ENCODE results near the gene SDSL. TPM values are rescaled to one million over a fixed set of nuclear protein-coding genes. Genes with fewer than 3 reads are reported as not detected.

Gene SDSL
- total RNA-seq = 1 to 10 TPM; 1.1 to 5.5 TPM
- long read RNA-seq, donor 1, partial matches to known transcripts = 0 of 4 reads
- long read RNA-seq, donor 1, other reads (novel, unspliced or antisense) = 1 of 4 reads
- long read RNA-seq, donor 2, transcript SDSL-202 (8 exons, 1,449 nt) = major isoform, 5 of 7 reads
- long read RNA-seq, donor 2, partial matches to known transcripts = 1 of 7 reads
- long read RNA-seq, donor 2, other reads (novel, unspliced or antisense) = 1 of 7 reads

DNA sequence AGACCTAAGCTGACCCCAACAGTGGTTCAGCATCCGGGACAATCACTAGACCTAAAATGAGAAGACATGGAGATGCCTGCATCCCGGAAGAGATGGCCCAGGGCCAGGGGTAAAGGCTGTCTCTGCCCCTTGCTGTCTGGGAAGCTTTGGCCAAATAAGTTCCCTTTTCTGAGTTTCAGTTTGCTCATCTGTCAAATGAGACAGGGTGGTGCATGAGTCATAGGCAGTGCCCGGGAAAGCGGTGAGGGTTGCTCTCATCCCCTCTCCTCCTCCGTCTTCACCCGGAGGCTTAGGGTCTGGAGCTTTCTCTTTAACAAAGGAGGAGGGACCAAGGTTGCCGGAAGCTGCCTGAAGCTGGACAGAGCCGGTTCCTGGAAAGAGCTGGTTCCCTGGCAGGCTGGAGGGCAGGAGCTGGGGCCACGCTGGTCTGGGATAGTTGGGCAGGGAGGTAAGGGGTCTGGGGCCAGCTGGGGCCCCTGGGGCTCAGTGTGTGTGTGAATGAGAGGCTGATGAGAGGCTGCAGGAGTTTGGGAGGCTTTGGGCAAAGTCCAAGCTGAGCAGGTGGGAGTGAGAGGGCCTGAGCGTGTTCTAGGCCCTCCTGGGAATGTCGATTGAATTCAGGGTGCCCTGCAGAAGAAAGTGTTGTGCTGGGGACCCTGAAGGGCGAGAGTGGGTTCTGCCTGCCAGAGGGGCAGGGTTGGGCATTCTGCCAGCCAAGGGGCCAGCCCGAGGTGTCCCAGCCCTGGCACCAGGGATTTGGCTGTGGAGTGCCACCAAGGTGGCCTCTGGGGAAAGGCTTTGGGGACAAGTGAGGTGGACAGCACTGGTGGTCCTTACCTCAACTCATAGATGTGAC lies at the start of gene SDSL:
SDSL (plus strand) TSS at position 351 of the 856 bp plus-strand sequence. CDS start 5,603 bp downstream, outside the sequence.
- intact Hi-C loops (cut with DNase I) = loop anchor here (5.0 to 10.0 kb wide), 3 partner anchors 107 to 230 kb away; no protein-coding TSS in a partner anchor
- peak; percentile 93 for DNase-seq (ENCODE audit: low spot score)

DNA sequence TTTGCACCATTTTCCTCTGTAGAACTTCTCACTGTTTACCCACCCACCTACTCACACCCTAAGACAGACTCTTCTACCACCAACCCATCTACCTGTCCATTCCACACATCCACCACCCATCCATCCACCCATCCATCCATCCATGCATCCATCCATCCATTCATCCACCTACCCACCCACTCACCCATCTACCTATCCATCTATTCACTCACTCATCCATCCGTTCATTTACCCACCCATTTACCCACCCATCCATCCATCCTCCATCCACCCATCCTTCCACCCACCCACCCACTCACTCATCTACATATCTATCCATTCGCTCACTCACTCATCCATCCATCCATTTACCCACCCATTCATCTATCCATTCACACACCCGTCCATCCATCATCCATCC lies 48.7 kb upstream of the SDSL start:
- no peak for DNase-seq (ENCODE audit: low spot score)
- intact Hi-C loops (cut with DNase I) = no loop called here

- no peak for DNase-seq (ENCODE audit: low spot score)
- intact Hi-C loops (cut with DNase I) = no loop called here
Observed at GRCh38 chr12:113373969-113374368, 48.2 kb upstream of the SDSL start.

- DNase-seq (ENCODE audit: low spot score) = no peak
- intact Hi-C loops (cut with DNase I) = no loop called here
Observed at GRCh38 chr12:113374823-113375428, 47.3 kb upstream of the SDSL start.

- intact Hi-C loops (cut with DNase I) = no loop called here
Observed at GRCh38 chr12:113378291-113378690, 43.9 kb upstream of the SDSL start.

DNA sequence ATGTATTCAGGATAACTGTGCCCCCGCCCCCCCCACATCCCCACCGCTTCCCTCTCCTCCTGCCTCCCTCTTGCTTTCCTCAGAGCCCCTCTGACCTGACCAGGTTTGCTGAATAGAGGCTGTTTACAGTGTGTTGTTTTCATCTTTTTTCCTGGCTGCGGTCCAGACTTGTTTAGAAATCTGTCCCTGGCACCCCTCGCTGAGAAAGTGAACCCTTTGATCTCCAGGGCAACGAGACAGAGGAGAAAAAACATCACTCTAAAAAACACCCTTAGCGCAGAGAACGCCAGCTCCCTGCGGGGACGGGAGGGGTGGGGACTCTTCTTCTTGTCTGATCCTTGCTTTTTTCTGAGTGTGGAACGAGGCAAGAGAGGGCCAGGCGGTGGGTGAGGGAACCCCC lies 41.0 kb upstream of the SDSL start:
- intact Hi-C loops (cut with DNase I) = no loop called here
- DNase-seq (ENCODE audit: low spot score) = no peak

More at GRCh38 chr12:113378291-113378690, 43.9 kb upstream of the SDSL start:
- no peak for DNase-seq (ENCODE audit: low spot score)

DNA sequence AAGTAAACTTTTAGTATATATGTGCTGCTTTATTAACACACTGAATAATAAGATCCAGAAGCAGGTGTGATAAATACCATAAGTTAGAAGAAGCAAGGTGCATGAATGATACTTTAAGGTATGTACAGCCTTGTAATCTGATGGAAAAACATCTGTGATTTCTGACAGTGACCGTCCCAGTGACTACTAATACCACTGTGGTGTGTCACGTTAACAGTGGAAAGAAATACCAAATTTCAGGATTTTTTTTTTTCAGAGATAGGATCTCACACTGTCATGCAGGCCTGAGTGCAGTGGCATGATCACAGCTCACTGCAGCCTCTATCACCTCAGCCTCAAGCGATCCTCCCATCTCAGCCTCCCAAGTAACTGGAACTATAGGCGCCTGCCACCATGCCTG lies 40.0 kb upstream of the SDSL start:
- intact Hi-C loops (cut with DNase I) = no loop called here
- DNase-seq (ENCODE audit: low spot score) = no peak

DNA sequence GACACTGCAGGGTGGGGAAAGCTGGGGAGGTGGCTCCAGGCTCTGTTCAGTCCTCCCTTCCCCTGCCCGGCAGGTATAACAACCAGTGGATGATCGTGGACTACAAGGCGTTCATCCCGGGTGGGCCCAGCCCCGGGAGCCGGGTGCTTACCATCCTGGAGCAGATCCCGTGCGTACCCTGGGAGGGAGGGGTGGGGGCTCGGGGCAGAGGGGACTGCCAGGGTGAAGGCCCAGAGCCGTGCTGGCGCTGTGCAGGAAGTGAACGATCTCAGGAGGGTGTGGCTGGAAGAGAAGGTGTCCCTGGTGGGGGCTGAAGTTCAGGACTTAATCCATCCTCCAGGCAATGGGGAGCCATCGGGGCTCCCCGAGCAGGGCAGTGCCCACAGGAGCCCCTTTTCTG lies 37.4 kb upstream of the SDSL start:
- DNase-seq (ENCODE audit: low spot score) = no peak
- intact Hi-C loops (cut with DNase I) = no loop called here

DNA sequence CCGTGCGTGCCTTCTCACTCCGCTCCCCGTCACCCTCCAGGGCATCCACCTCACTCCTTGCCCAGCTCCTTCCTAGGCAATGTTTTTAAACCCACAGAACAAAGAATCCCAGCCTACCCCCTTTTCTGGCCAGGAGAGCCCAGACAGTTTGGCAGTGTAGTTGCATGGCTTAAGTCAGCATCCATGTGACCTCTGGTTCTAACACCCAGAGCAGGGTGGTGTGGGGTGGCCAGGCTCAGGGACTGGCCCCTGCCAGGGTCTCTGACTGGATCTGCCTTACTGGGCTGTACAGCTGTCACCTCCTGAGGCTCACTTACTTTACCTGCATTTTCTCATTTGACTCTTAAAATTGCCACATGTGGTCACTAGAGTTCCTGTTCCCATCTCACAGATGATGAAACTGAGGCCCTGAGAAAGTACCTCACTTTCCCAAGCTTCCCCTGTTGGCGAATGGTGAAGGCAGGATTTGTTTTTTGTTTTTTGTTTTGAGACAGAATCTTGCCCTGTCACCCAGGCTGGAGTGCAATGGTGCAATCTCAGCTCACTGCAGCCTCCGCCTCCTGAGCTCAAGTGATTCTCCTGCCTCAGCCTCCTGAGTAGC lies 36.8 kb upstream of the SDSL start:
- intact Hi-C loops (cut with DNase I) = no loop called here
- DNase-seq (ENCODE audit: low spot score) = no peak

DNA sequence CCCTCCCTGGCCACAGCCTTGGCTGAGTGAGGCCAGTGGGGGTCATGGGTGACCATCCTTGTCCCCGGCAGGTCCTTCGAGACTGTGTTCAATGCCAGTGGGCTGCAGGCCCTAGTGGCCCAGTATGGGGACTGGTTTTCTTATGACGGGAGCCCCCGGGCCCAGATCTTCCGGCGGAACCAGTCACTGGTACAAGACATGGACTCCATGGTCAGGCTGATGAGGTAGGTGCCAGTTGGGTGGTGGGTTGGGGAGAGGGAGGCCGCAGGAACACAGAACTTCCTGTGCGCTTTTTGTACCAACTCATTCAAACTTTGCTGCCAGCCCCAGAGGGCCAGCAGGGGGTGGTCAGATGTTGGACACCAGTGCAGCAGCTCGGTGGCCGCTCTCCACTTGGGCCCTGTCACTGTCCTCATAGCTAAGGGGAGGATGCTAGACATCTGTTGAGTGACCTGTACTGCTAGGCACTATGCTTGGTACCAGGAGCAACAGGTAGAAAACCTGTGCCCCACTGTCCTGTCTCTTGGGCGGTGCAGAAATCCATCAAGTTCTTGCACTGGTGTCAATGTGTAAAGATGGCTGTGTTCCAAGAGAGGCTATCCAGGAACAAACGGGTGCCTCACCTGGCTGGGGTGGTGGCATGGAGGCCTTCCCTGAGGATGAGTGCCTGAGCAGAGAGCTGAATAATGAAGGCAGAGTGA lies 35.2 kb upstream of the SDSL start:
- intact Hi-C loops (cut with DNase I) = no loop called here
- no peak for DNase-seq (ENCODE audit: low spot score)

GRCh38 chr12:113387631-113388030 lies 34.5 kb upstream of the SDSL start:
- DNase-seq (ENCODE audit: low spot score) = no peak
- intact Hi-C loops (cut with DNase I) = no loop called here

- DNase-seq (ENCODE audit: low spot score) = no peak
- intact Hi-C loops (cut with DNase I) = no loop called here
Observed at GRCh38 chr12:113388351-113388750, 33.8 kb upstream of the SDSL start.

- intact Hi-C loops (cut with DNase I) = no loop called here
Observed at GRCh38 chr12:113390064-113391043, 31.8 kb upstream of the SDSL start.

GRCh38 chr12:113391145-113391544 lies 31.0 kb upstream of the SDSL start:
- intact Hi-C loops (cut with DNase I) = no loop called here
- no peak for DNase-seq (ENCODE audit: low spot score)

More at GRCh38 chr12:113390064-113391043, 31.8 kb upstream of the SDSL start:
- DNase-seq (ENCODE audit: low spot score) = no peak

- intact Hi-C loops (cut with DNase I) = no loop called here
- DNase-seq (ENCODE audit: low spot score) = no peak
Observed at GRCh38 chr12:113391650-113392337, 30.4 kb upstream of the SDSL start.

DNA sequence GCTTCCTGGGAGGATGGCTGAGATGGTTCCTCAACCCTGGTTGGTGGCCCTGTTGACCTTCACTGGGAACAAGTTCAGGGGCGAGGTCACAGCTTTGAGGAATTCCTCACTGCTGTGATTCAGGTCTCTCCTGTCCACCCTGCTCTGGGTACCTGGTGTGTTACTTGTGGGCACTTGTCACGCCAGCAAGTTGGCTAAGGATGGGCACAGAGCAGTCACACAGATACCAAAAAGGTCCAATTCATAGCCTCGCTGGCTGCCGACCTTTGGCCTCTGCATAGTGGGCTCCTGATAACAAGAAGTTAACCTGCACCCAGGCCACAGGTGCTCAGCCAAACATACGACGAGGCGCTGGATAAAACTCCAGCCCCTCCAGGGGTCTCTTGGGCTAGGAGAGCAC lies 29.7 kb upstream of the SDSL start:
- intact Hi-C loops (cut with DNase I) = no loop called here
- no peak for DNase-seq (ENCODE audit: low spot score)

DNA sequence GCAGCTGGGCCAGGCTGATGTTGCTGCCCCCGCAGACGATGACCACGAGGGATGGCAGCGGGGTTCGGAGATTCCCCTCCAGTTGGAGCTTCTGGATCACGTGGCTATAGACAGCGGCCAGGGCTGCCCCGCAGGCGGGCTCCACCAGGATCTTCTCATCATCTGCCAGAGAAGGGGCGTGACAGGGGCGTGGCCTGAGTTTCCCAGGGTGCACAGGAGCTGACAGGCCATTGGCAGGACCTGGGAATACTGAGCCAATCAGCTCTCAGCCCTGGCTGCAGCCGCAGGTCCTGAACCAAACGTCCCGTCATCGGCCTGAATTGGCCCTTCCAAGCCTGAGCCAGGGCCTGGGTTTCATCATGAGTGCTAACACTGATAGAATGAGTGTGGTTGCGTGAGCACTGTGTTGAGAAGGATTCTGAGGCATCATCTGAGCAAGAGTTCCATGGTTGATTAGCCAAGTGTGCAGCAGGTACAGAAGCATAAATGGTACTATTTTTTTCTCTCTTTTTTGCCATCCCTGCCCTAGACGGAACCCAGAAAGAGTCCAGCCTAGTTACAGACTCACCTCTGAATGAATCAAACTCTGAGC lies 29.1 kb upstream of the SDSL start:
- intact Hi-C loops (cut with DNase I) = no loop called here
- no peak for DNase-seq (ENCODE audit: low spot score)

Data from posterior vena cava (tissue), 2 donors.